HCT116 (cell line): Measurements from ENCODE around the gene RIMBP2. TPM values are rescaled to one million over a fixed set of nuclear protein-coding genes. Genes with fewer than 3 reads are reported as not detected.

Experiments used
- ATAC-seq: fragments of 200-7000 bp; cut with Tn5 transposase; 2 replicates; pipeline ENCODE4 v1.9.1; 2020; ENCODE audit warnings: mild to moderate bottlenecking, moderate library complexity
- BruUV-seq: library from RNA; stranded (reverse); fragments of 400-500 nt; replicated peaks from 2 replicates; lab custom pipeline; 2021; lab: Mats Ljungman, UMichigan
- CTCF ChIA-PET: fragments of 300-600 bp; sonication (Branson Sonifier 250); formaldehyde crosslinking; loops from one replicate; lab custom pipeline; 2021; ENCODE audit warnings: antibody characterized with exemption; lab: Charles Lee
- POLR2A ChIA-PET: fragments of 300-600, 350-600 bp; sonication (Branson Sonifier 250); formaldehyde crosslinking; loops from one replicate; lab custom pipeline; 2021; ENCODE audit warnings: antibody characterized with exemption; lab: Charles Lee
- RAD21 ChIA-PET, 2 experiments: fragments of 300-600 bp; sonication (Branson Sonifier 250); formaldehyde crosslinking; loops; one replicate each; lab custom pipeline; 2023; ENCODE audit warnings: low total read pairs in 2 of 2; ENCODE audit not compliant: uncharacterized antibody in 2 of 2, unreplicated experiment in 2 of 2, low non-redundant PET in 1 of 2; lab: Charles Lee
- DNase-seq: peaks from one replicate; pipeline ENCODE4 v3.0.0-alpha.2; 2010; ENCODE audit warnings: low read depth, low spot score
- H2AFZ ChIP-seq: fragments of 200-600 bp; shearing (Covaris generic), sonication (generic); 2 replicates; pipeline ENCODE4 v1.6.1; 2017; ENCODE audit warnings: low read depth, mixed run types, mixed read lengths, antibody characterized with exemption, low read length; ENCODE audit not compliant: poor library complexity, severe bottlenecking
- H3K27ac ChIP-seq: 2 replicates; pipeline ENCODE4 v1.5.1; 2012; ENCODE audit warnings: low read depth, low read length
- H3K27me3 ChIP-seq: fragments of 200-600 bp; sonication (generic); 2 replicates; pipeline ENCODE4 v1.6.1; 2016; ENCODE audit warnings: mixed run types, low read length, mixed read lengths; ENCODE audit not compliant: insufficient read depth
- H3K36me3 ChIP-seq, 2 experiments: fragments of 200-500 bp in 1 of 2; fragments of 200-600 bp in 1 of 2; sonication (Bioruptor generic) in 1 of 2; sonication (generic) in 1 of 2; 2 replicates each; pipeline versions ENCODE4 v1.5.1 to v1.6.1; 2014 to 2016; ENCODE audit warnings: low read length in 2 of 2, inconsistent platforms in 1 of 2, mixed read lengths in 1 of 2, mixed run types in 1 of 2; ENCODE audit not compliant: insufficient read depth in 2 of 2, control insufficient read depth in 1 of 2
- H3K4me1 ChIP-seq, 2 experiments: fragments of 200-600 bp in 1 of 2; sonication (generic) in 1 of 2; 2 replicates each; pipeline versions ENCODE4 v1.5.1 to v1.6.1; 2012 to 2017; ENCODE audit warnings: low read length in 2 of 2, inconsistent platforms in 1 of 2, mild to moderate bottlenecking in 1 of 2, mixed read lengths in 1 of 2, mixed run types in 1 of 2, moderate library complexity in 1 of 2; ENCODE audit not compliant: insufficient read depth in 2 of 2, control insufficient read depth in 1 of 2
- H3K4me2 ChIP-seq: fragments of 200-600 bp; sonication (generic); 2 replicates; pipeline ENCODE4 v1.6.1; 2017; ENCODE audit warnings: mixed run types, low read length, mixed read lengths
- H3K4me3 ChIP-seq, 2 experiments: fragments of 200-600 bp in 1 of 2; sonication (generic) in 1 of 2; replicated peaks in 1 of 2; 2 replicates each; pipeline ENCODE4 v1.5.1; 2011 to 2016; ENCODE audit warnings: low read length in 2 of 2, control low read depth in 1 of 2, low read depth in 1 of 2, mild to moderate bottlenecking in 1 of 2, mixed read lengths in 1 of 2, mixed run types in 1 of 2
- H3K79me2 ChIP-seq: fragments of 200-600 bp; sonication (generic); 2 replicates; pipeline ENCODE4 v1.6.1; 2017; ENCODE audit warnings: mild to moderate bottlenecking, mixed run types, low read length, moderate library complexity, mixed read lengths; ENCODE audit not compliant: insufficient read depth
- H3K9ac ChIP-seq: fragments of 200-600 bp; sonication (generic); 2 replicates; pipeline ENCODE4 v1.6.1; 2016; ENCODE audit warnings: low read length, mixed read lengths
- H3K9me2 ChIP-seq: fragments of 200-600 bp; sonication (generic), shearing (Covaris generic); 2 replicates; pipeline ENCODE4 v1.6.1; 2017; ENCODE audit warnings: mixed run types, mild to moderate bottlenecking, moderate library complexity; ENCODE audit not compliant: insufficient read depth
- H3K9me3 ChIP-seq, 2 experiments: fragments of 200-500 bp in 1 of 2; fragments of 200-600 bp in 1 of 2; sonication (Bioruptor generic) in 1 of 2; sonication (generic) in 1 of 2; 2 replicates each; pipeline ENCODE4 v1.6.1; 2014 to 2017; ENCODE audit warnings: low read length in 2 of 2, mixed read lengths in 2 of 2, inconsistent platforms in 1 of 2, low read depth in 1 of 2, mild to moderate bottlenecking in 1 of 2, mixed run types in 1 of 2, moderate library complexity in 1 of 2; ENCODE audit not compliant: control insufficient read depth in 1 of 2, insufficient read depth in 1 of 2
- H4K20me1 ChIP-seq: fragments of 200-600 bp; sonication (generic), shearing (Covaris generic); 2 replicates; pipeline ENCODE4 v1.6.1; 2017; ENCODE audit warnings: mixed run types, mild to moderate bottlenecking, moderate library complexity; ENCODE audit not compliant: insufficient read depth
- ATF3 ChIP-seq: IDR thresholded peaks from 2 replicates; pipeline ENCODE4 v1.6.1; 2012
- CBX3 ChIP-seq: IDR thresholded peaks from 2 replicates; pipeline ENCODE4 v1.6.1; 2012; ENCODE audit warnings: low read depth
- CEBPB ChIP-seq: IDR thresholded peaks from 2 replicates; pipeline ENCODE4 v1.6.1; 2012; ENCODE audit warnings: low read depth
- CTCF ChIP-seq, 3 experiments: fragments of 200-600 bp in 1 of 3; sonication (generic) in 1 of 3; IDR thresholded peaks in 2 of 3; conservative IDR thresholded peaks in 1 of 3; 2 replicates each; pipeline ENCODE4 v1.5.1; 2012 to 2017; ENCODE audit warnings: low read depth in 2 of 3, low read length in 2 of 3, antibody characterized with exemption in 1 of 3, borderline replicate concordance in 1 of 3, control low read depth in 1 of 3, mild to moderate bottlenecking in 1 of 3, mixed read lengths in 1 of 3, mixed run types in 1 of 3, moderate library complexity in 1 of 3; ENCODE audit not compliant: insufficient read depth in 1 of 3
- EGR1 ChIP-seq: IDR thresholded peaks from 2 replicates; pipeline ENCODE4 v1.6.1; 2012; ENCODE audit warnings: low read depth
- ELF1 ChIP-seq: IDR thresholded peaks from 2 replicates; pipeline ENCODE4 v1.6.1; 2012; ENCODE audit warnings: low read depth, borderline replicate concordance
- EZH2phosphoT487 ChIP-seq: fragments of 200-600 bp; IDR thresholded peaks from 2 replicates; pipeline ENCODE4 v1.6.1; 2018; ENCODE audit warnings: antibody characterized with exemption, borderline replicate concordance
- JUND ChIP-seq: IDR thresholded peaks from 2 replicates; pipeline ENCODE4 v1.6.1; 2012
- POLR2A ChIP-seq: IDR thresholded peaks from 2 replicates; pipeline ENCODE4 v1.7.0; 2011; ENCODE audit warnings: borderline replicate concordance; ENCODE audit not compliant: insufficient read depth, insufficient read length; ENCODE audit errors: extremely low read depth
- POLR2AphosphoS5 ChIP-seq: IDR thresholded peaks from 2 replicates; pipeline ENCODE4 v1.6.1; 2011; ENCODE audit warnings: mild to moderate bottlenecking, low read depth, low read length, moderate library complexity
- RAD21 ChIP-seq: IDR thresholded peaks from 2 replicates; pipeline ENCODE4 v1.6.1; 2012; ENCODE audit warnings: low read depth, mild to moderate bottlenecking
- REST ChIP-seq: IDR thresholded peaks from 2 replicates; pipeline ENCODE4 v1.6.1; 2012; ENCODE audit warnings: low read depth
- SIN3A ChIP-seq: IDR thresholded peaks from 2 replicates; pipeline ENCODE4 v1.6.1; 2012; ENCODE audit warnings: low read depth
- SP1 ChIP-seq: IDR thresholded peaks from 2 replicates; pipeline ENCODE4 v1.6.1; 2012; ENCODE audit warnings: low read depth
- SRF ChIP-seq: IDR thresholded peaks from 2 replicates; pipeline ENCODE4 v1.6.1; 2012; ENCODE audit warnings: low read depth
- YY1 ChIP-seq: IDR thresholded peaks from 2 replicates; pipeline ENCODE4 v1.6.1; 2011; ENCODE audit warnings: low read length, low read depth, moderate library complexity, mild to moderate bottlenecking; ENCODE audit not compliant: insufficient replicate concordance; ENCODE audit errors: extremely low read depth
- ZFX ChIP-seq: fragments of 450-650 bp; IDR thresholded peaks from 2 replicates; pipeline ENCODE4 v1.6.1; 2017
- ZNF274 ChIP-seq: fragments of 200-500 bp; sonication (Bioruptor generic); IDR thresholded peaks from 2 replicates; pipeline ENCODE4 v1.6.1; 2014; ENCODE audit warnings: mild to moderate bottlenecking, low read depth, low read length, inconsistent platforms
- intact Hi-C: fragments of 100-400 bp; cut with micrococcal nuclease; formaldehyde crosslinking; loops from 2 replicates; pipeline ENCODE4 v1.10.0; 2022
- total RNA-seq: library from RNA; stranded (reverse); gene quantifications from one replicate; pipeline ENCODE4 v1.2.1, GENCODE V29; 2021; ENCODE audit not compliant: unreplicated experiment

The RIMBP2 gene
- total RNA-seq, 1 experiment from 2014 or later = not detected

- Histone ChIP-seq H3K4me2 (no peak overlapping the region), H3K4me1 (no peaks in the 10 kb centered on the region), H4K20me1 (no peaks in the 10 kb centered on the region), H3K27me3 (peaks cover 20% of the 10 kb centered on the region), H3K9me2 (no peaks in the 10 kb centered on the region), H2AFZ (no peak overlapping the region), H3K36me3 (no peaks in the 10 kb centered on the region), H3K9me3 (no peaks in the 10 kb centered on the region), H3K27ac (no peak overlapping the region), H3K79me2 (no peaks in the 10 kb centered on the region), H3K4me3 (no peak overlapping the region), H3K9ac (no peak overlapping the region)
- TF ChIP-seq ELF1 = no peak
- no peak for TF ChIP-seq ZFX
- no peak for TF ChIP-seq POLR2AphosphoS5
- DNase-seq = no peak
- intact Hi-C loops = loop anchor here (10.0 kb wide), 1 partner anchor 459 kb away; no protein-coding TSS in a partner anchor
- ChIA-PET POLR2A (no interaction called here), RAD21 (no interaction called here), CTCF (no interaction called here)
- ATAC-seq = no peak
- no TSS peak for BruUV-seq
Observed at GRCh38 chr12:130744274-130744673, 28.2 kb upstream of the RIMBP2 start.

GRCh38 chr12:130743606-130744005 is 27.5 kb upstream of the RIMBP2 start:
- ChIA-PET RAD21 (no interaction called here), CTCF (no interaction called here), POLR2A (no interaction called here)
- no peaks in the 10 kb centered on the region for H3K79me2 ChIP-seq
- H2AFZ ChIP-seq = no peak overlapping the region
- no peaks in the 10 kb centered on the region for H3K4me1 ChIP-seq
- no peak overlapping the region for H3K4me2 ChIP-seq
- no peak for DNase-seq
- H3K9me2 ChIP-seq = no peaks in the 10 kb centered on the region
- intact Hi-C loops = loop anchor here (10.0 kb wide), 1 partner anchor 459 kb away; no protein-coding TSS in a partner anchor
- H3K4me3 ChIP-seq = no peak overlapping the region
- H3K27me3 ChIP-seq = peaks cover 20% of the 10 kb centered on the region
- no peak overlapping the region for H3K9ac ChIP-seq
- no peaks in the 10 kb centered on the region for H4K20me1 ChIP-seq
- BruUV-seq = no TSS peak
- H3K9me3 ChIP-seq = no peaks in the 10 kb centered on the region
- H3K27ac ChIP-seq = no peak overlapping the region
- H3K36me3 ChIP-seq = no peaks in the 10 kb centered on the region
- no peak for ATAC-seq
- TF ChIP-seq POLR2AphosphoS5 (no peak), ZNF274 (no peak), RAD21 (no peak), CBX3 (no peak), SRF (no peak), SP1 (no peak), ZFX (no peak), EZH2phosphoT487 (no peak), ATF3 (no peak), YY1 (no peak), REST (no peak), SIN3A (no peak), CEBPB (no peak), EGR1 (no peak), CTCF (IDR thresholded peaks at IDR 0.05 in 2 of 3, conservative IDR thresholded peaks at IDR 0.05 in 1 of 3; ENCODE audit: borderline replicate concordance in 1 of 3, insufficient read depth in 1 of 3, low read depth in 2 of 3, low read length in 2 of 3) (no peak), POLR2A (no peak), JUND (no peak)
